ENCODE data around the gene KCNQ1. TPM values are rescaled to one million over a fixed set of nuclear protein-coding genes. Genes with fewer than 3 reads are reported as not detected.

Gene KCNQ1, protein sequence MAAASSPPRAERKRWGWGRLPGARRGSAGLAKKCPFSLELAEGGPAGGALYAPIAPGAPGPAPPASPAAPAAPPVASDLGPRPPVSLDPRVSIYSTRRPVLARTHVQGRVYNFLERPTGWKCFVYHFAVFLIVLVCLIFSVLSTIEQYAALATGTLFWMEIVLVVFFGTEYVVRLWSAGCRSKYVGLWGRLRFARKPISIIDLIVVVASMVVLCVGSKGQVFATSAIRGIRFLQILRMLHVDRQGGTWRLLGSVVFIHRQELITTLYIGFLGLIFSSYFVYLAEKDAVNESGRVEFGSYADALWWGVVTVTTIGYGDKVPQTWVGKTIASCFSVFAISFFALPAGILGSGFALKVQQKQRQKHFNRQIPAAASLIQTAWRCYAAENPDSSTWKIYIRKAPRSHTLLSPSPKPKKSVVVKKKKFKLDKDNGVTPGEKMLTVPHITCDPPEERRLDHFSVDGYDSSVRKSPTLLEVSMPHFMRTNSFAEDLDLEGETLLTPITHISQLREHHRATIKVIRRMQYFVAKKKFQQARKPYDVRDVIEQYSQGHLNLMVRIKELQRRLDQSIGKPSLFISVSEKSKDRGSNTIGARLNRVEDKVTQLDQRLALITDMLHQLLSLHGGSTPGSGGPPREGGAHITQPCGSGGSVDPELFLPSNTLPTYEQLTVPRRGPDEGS
- 10 to 100 TPM; 20.4 to 26.0 TPM for total RNA-seq

- Mint-ChIP-seq H3K27ac (peak within 1 kb of the TSS; percentile 80), H3K36me3 (ENCODE audit: low read depth) (peaks cover 2% of the 10 kb centered on the region), H3K4me1 (ENCODE audit: low read depth) (peaks cover 47% of the 10 kb centered on the region), H3K4me3 (peak within 1 kb of the TSS; percentile 90), H3K9me3 (ENCODE audit: insufficient read depth) (no peaks in the 10 kb centered on the region), H3K27me3 (ENCODE audit: low read depth) (peaks cover 14% of the 10 kb centered on the region)
- ChIA-PET POLR2A (interaction anchor here (1.1 kb wide), 1 partner anchor 1135 kb away, joined by 3 read pairs; the partner anchor contains the start of gene TOLLIP), CTCF (interaction anchor here (1.4 to 3.5 kb wide), 4 partner anchors 86 to 448 kb away, joined by 5 to 14 read pairs (median 10); no protein-coding TSS in a partner anchor)
- DNase-seq (peak; percentile 43), ATAC-seq (peak; percentile 77)
Measured at GRCh38 chr11:2444821-2445745, at the start of gene KCNQ1. Gene KCNQ1 (plus strand): TSS chr11:2445008. CDS start chr11:2445099, 91 bp downstream.

- no peak for DNase-seq
- H3K27me3 Mint-ChIP-seq (ENCODE audit: low read depth) = no peaks in the 10 kb centered on the region
- peaks cover 17% of the 10 kb centered on the region for H3K4me1 Mint-ChIP-seq (ENCODE audit: low read depth)
- peak overlapping the region; percentile 43 for H3K27ac Mint-ChIP-seq
- peaks cover 7% of the 10 kb centered on the region for H3K36me3 Mint-ChIP-seq (ENCODE audit: low read depth)
- ATAC-seq = no peak
- H3K9me3 Mint-ChIP-seq (ENCODE audit: insufficient read depth) = no peaks in the 10 kb centered on the region
- ChIA-PET POLR2A (no interaction called here), CTCF (interaction anchor here (1.0 kb wide), 1 partner anchor 90 kb away, joined by 3 read pairs; no protein-coding TSS in a partner anchor)
- H3K4me3 Mint-ChIP-seq = no peak overlapping the region
Measured at GRCh38 chr11:2395211-2395730, 49.5 kb upstream of the KCNQ1 start.

DNA sequence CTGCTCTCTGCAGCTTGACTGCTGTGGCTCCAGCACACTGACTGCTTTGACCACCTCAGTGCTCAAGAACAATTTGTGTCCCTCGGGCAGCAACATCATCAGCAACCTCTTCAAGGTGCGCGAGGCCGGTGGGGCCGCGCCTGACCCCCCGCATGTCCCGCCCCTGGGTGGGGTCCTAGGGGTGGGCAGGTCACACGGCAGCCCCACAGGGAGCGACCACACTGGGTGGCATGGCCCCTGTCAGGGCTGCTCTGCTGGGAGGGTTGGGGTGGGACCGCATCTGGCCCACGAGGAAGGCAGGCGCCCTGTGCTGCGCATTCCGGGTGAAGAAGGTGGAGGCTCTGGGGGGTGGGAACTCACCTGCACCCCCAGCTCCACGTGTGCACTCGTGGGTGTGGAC lies 49.0 kb upstream of the KCNQ1 start:
- Mint-ChIP-seq H3K9me3 (ENCODE audit: insufficient read depth) (no peaks in the 10 kb centered on the region), H3K4me3 (no peak overlapping the region), H3K4me1 (ENCODE audit: low read depth) (peaks cover 14% of the 10 kb centered on the region), H3K27ac (no peak overlapping the region), H3K36me3 (ENCODE audit: low read depth) (peaks cover 3% of the 10 kb centered on the region), H3K27me3 (ENCODE audit: low read depth) (no peaks in the 10 kb centered on the region)
- CTCF ChIA-PET = interaction anchor here (1.0 kb wide), 1 partner anchor 91 kb away, joined by 3 read pairs; no protein-coding TSS in a partner anchor
- ATAC-seq = no peak
- no peak for DNase-seq
- POLR2A ChIA-PET = no interaction called here

- ATAC-seq (no peak), DNase-seq (no peak)
- ChIA-PET CTCF (no interaction called here), POLR2A (no interaction called here)
- Mint-ChIP-seq H3K27me3 (ENCODE audit: low read depth) (no peaks in the 10 kb centered on the region), H3K27ac (no peak overlapping the region), H3K4me3 (no peak overlapping the region), H3K36me3 (ENCODE audit: low read depth) (peaks cover 5% of the 10 kb centered on the region), H3K4me1 (ENCODE audit: low read depth) (peaks cover 16% of the 10 kb centered on the region), H3K9me3 (ENCODE audit: insufficient read depth) (no peaks in the 10 kb centered on the region)
Measured at GRCh38 chr11:2396471-2396870, 48.3 kb upstream of the KCNQ1 start.

DNA sequence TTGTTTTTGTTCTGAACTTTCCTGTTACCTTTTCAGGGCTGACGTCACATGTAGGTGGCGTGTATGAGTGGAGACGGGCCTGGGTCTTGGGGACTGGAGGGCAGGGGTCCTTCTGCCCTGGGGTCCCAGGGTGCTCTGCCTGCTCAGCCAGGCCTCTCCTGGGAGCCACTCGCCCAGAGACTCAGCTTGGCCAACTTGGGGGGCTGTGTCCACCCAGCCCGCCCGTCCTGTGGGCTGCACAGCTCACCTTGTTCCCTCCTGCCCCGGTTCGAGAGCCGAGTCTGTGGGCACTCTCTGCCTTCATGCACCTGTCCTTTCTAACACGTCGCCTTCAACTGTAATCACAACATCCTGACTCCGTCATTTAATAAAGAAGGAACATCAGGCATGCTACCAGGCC lies 47.8 kb upstream of the KCNQ1 start:
- ChIA-PET POLR2A (no interaction called here), CTCF (no interaction called here)
- DNase-seq (no peak), ATAC-seq (no peak)
- H3K9me3 Mint-ChIP-seq (ENCODE audit: insufficient read depth) = no peaks in the 10 kb centered on the region
- H3K27ac Mint-ChIP-seq = peak overlapping the region; percentile 45
- no peak overlapping the region for H3K4me3 Mint-ChIP-seq
- H3K36me3 Mint-ChIP-seq (ENCODE audit: low read depth) = peaks cover 5% of the 10 kb centered on the region
- no peaks in the 10 kb centered on the region for H3K27me3 Mint-ChIP-seq (ENCODE audit: low read depth)
- H3K4me1 Mint-ChIP-seq (ENCODE audit: low read depth) = peaks cover 22% of the 10 kb centered on the region

GRCh38 chr11:2398664-2399355 lies 46.0 kb upstream of the KCNQ1 start:
- H3K27me3 Mint-ChIP-seq (ENCODE audit: low read depth) = no peaks in the 10 kb centered on the region
- H3K27ac Mint-ChIP-seq = peak overlapping the region; percentile 92
- ATAC-seq = no peak
- H3K9me3 Mint-ChIP-seq (ENCODE audit: insufficient read depth) = no peaks in the 10 kb centered on the region
- DNase-seq = no peak
- peaks cover 28% of the 10 kb centered on the region for H3K4me1 Mint-ChIP-seq (ENCODE audit: low read depth)
- peak overlapping the region; percentile 91 for H3K4me3 Mint-ChIP-seq
- ChIA-PET POLR2A (interaction anchor here (2.2 to 4.0 kb wide), 2 partner anchors 11 to 22 kb away, joined by 11 to 36 read pairs; partner anchors contain the start of gene CD81), CTCF (interaction anchor here (2.4 to 5.1 kb wide), 2 partner anchors 12 to 95 kb away, joined by 19 to 72 read pairs; partner anchors contain the start of genes C11orf21 and TSPAN32)
- peaks cover 11% of the 10 kb centered on the region for H3K36me3 Mint-ChIP-seq (ENCODE audit: low read depth)

GRCh38 chr11:2399488-2400068 lies 45.2 kb upstream of the KCNQ1 start:
- Mint-ChIP-seq H3K27ac (peak overlapping the region; percentile 92), H3K27me3 (ENCODE audit: low read depth) (no peaks in the 10 kb centered on the region), H3K4me3 (peak overlapping the region; percentile 91), H3K36me3 (ENCODE audit: low read depth) (peaks cover 11% of the 10 kb centered on the region), H3K4me1 (ENCODE audit: low read depth) (peaks cover 23% of the 10 kb centered on the region), H3K9me3 (ENCODE audit: insufficient read depth) (no peaks in the 10 kb centered on the region)
- ChIA-PET CTCF (interaction anchor here (1.4 to 5.1 kb wide), 5 partner anchors 10 to 96 kb away, joined by 5 to 72 read pairs (median 19); partner anchors contain the start of genes C11orf21 and TSPAN32), POLR2A (interaction anchor here (1.3 to 4.0 kb wide), 6 partner anchors 9 to 98 kb away, joined by 3 to 36 read pairs (median 8); partner anchors contain the start of genes C11orf21, CD81 and TSPAN32)
- DNase-seq (peak; percentile 43), ATAC-seq (peak; percentile 12)

- peak; percentile 100 for DNase-seq
- ChIA-PET CTCF (interaction anchor here (0.7 to 5.1 kb wide), 15 partner anchors 10 to 530 kb away, joined by 3 to 72 read pairs (median 5); partner anchors contain the start of genes C11orf21, CD81 and TSPAN32), POLR2A (interaction anchor here (0.6 to 4.0 kb wide), 9 partner anchors 9 to 99 kb away, joined by 3 to 36 read pairs (median 6); partner anchors contain the start of genes C11orf21, CD81 and TSPAN32)
- H3K4me1 Mint-ChIP-seq (ENCODE audit: low read depth) = peaks cover 18% of the 10 kb centered on the region
- peak; percentile 90 for ATAC-seq
- no peaks in the 10 kb centered on the region for H3K9me3 Mint-ChIP-seq (ENCODE audit: insufficient read depth)
- H3K27ac Mint-ChIP-seq = peak within 1 kb of the TSS; percentile 92
- H3K4me3 Mint-ChIP-seq = peak within 1 kb of the TSS; percentile 91
- H3K27me3 Mint-ChIP-seq (ENCODE audit: low read depth) = no peaks in the 10 kb centered on the region
- peaks cover 11% of the 10 kb centered on the region for H3K36me3 Mint-ChIP-seq (ENCODE audit: low read depth)
Measured at GRCh38 chr11:2400069-2400761, 44.6 kb upstream of the KCNQ1 start, which contains the start of gene TSSC4. Gene TSSC4 (plus strand): TSS chr11:2400750. CDS start chr11:2402634, 1,884 bp downstream.

DNA sequence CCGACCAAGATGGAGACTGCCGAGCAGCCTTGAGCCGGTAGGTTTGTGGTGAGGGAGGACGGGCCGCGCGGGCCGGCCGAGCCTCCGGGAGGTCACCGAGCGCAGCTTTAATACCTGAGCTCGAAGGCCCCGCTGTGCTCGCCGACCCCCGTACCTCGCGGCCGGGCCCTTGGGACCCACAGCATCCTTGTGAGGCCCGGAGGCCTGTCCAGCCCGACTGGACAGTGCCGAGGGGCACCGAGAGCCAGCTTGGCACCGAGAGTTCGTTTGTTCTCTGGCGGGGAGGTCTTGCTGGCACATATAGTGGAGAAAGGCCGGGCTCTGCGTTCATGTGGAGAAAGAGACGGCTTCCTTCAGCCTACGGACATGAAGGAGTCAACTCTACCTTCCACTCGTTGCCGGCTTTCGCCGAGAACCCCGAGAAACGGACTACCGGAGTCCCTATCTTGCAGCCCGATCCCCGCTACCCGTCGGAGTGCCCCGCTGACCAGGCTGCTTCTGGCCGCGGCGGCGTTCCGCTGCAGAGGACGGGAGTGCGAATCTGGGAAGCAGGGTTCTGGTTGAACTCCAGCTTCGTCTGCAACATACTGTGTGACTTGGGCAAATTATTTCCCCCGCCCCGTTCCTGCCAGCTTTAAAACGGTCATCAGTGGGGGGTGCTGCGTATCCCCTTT lies 43.9 kb upstream of the KCNQ1 start:
- POLR2A ChIA-PET = interaction anchor here (0.6 to 4.0 kb wide), 9 partner anchors 8 to 99 kb away, joined by 3 to 36 read pairs (median 6); partner anchors contain the start of genes C11orf21, CD81 and TSPAN32
- Mint-ChIP-seq H3K9me3 (ENCODE audit: insufficient read depth) (no peaks in the 10 kb centered on the region), H3K36me3 (ENCODE audit: low read depth) (peaks cover 11% of the 10 kb centered on the region), H3K4me1 (ENCODE audit: low read depth) (peaks cover 18% of the 10 kb centered on the region), H3K27me3 (ENCODE audit: low read depth) (no peaks in the 10 kb centered on the region), H3K4me3 (peak overlapping the region; percentile 91), H3K27ac (peak overlapping the region; percentile 92)
- ATAC-seq (no peak), DNase-seq (no peak)
- CTCF ChIA-PET = interaction anchor here (0.7 to 5.1 kb wide), 16 partner anchors 11 to 529 kb away, joined by 3 to 72 read pairs (median 4); partner anchors contain the start of genes C11orf21, CD81 and TSPAN32
